K562 (cell line): ENCODE measurements around the gene HSPB1. TPM values are rescaled to one million over a fixed set of nuclear protein-coding genes. Genes with fewer than 3 reads are reported as not detected.
A peak's percentile ranks its signal among the peaks of the same experiment; 100 is the strongest.

Experiments used
- ARID3A ChIP-seq: IDR thresholded peaks from 2 replicates; pipeline ENCODE4 v1.6.1; 2012; ENCODE audit warnings: low read depth, low read length, improper control_type of control experiment, borderline replicate concordance
- EP300 ChIP-seq: IDR thresholded peaks from 2 replicates; pipeline ENCODE4 v1.6.1; 2012; ENCODE audit warnings: low read length, improper control_type of control experiment
- EP400 ChIP-seq: fragments of 450-650 bp; IDR thresholded peaks from 2 replicates; pipeline ENCODE4 v1.6.1; 2017; ENCODE audit warnings: antibody characterized with exemption, mild to moderate bottlenecking, moderate library complexity
- GABPB2 ChIP-seq: fragments of 250-450 bp; sonication (Bioruptor Pico); conservative IDR thresholded peaks from 2 replicates; pipeline ENCODE4 v1.5.1; 2021; ENCODE audit warnings: mild to moderate bottlenecking
- GATA2 ChIP-seq: sonication (generic); formaldehyde crosslinking; IDR thresholded peaks from 2 replicates; pipeline ENCODE4 v1.4.0; 2020; ENCODE audit warnings: mild to moderate bottlenecking, missing genetic modification reagents
- GTF2B ChIP-seq: IDR thresholded peaks from 2 replicates; pipeline ENCODE4 v1.6.1; 2011; ENCODE audit not compliant: insufficient read length; ENCODE audit errors: extremely low read depth
- JUN ChIP-seq, 2 experiments: sonication (generic) in 1 of 2; formaldehyde crosslinking in 1 of 2; IDR thresholded peaks; 2 replicates each; pipeline versions ENCODE4 v1.6.1 to v1.8.0; 2012 to 2022; ENCODE audit warnings: borderline replicate concordance in 2 of 2, mild to moderate bottlenecking in 2 of 2, improper control_type of control experiment in 1 of 2, low read depth in 1 of 2, low read length in 1 of 2, missing genetic modification reagents in 1 of 2
- KDM1A ChIP-seq, 2 experiments: fragments of 450-650 bp; IDR thresholded peaks; 2 replicates each; pipeline ENCODE4 v1.6.1; 2016; ENCODE audit warnings: mild to moderate bottlenecking in 2 of 2
- SRSF3 ChIP-seq: fragments of 200-400 bp; formaldehyde crosslinking; IDR thresholded peaks from 2 replicates; pipeline ENCODE4 v1.6.1; 2016; ENCODE audit warnings: mild to moderate bottlenecking, low read length, moderate library complexity; ENCODE audit not compliant: insufficient read depth
- ZNF212 ChIP-seq: fragments of 450-650 bp; formaldehyde crosslinking; IDR thresholded peaks from 2 replicates; pipeline ENCODE4 v1.4.0; 2020; ENCODE audit warnings: mild to moderate bottlenecking
- ZNF561 ChIP-seq: fragments of 450-650 bp; formaldehyde crosslinking; conservative IDR thresholded peaks from 2 replicates; pipeline ENCODE4 v1.4.0; 2020; ENCODE audit warnings: mild to moderate bottlenecking, moderate library complexity
- ZNF592 ChIP-seq: fragments of 450-650 bp; IDR thresholded peaks from 2 replicates; pipeline ENCODE4 v1.6.1; 2017; ENCODE audit warnings: antibody characterized with exemption, mild to moderate bottlenecking
- polyA plus RNA-seq, 8 experiments: library from polyadenylated mRNA; depleted of rRNA in 4 of 8; stranded (reverse) in 5 of 8; unstranded in 3 of 8; fragments of >200 nt; fragmentation: Nextera tagmentation in 2 of 8; fragmentation: Illumina TruSeq in 1 of 8; extraction: Ambion mirVana in 2 of 8; extraction: Trizol in 1 of 8; gene quantifications; 2 replicates each; pipeline versions ENCODE4 v1.2.1 to v1.2.3, GENCODE V29; 2011 to 2014; ENCODE audit warnings: inconsistent platforms in 1 of 8, missing spikeins in 1 of 8
- total RNA-seq, 7 experiments: library from RNA; depleted of rRNA in 6 of 7; stranded (reverse); fragments of >200 nt in 6 of 7; fragmentation: Illumina TruSeq in 2 of 7; extraction: Trizol in 2 of 7; gene quantifications; 2 replicates each; pipeline versions ENCODE4 v1.2.1 to v1.2.3, GENCODE V29; 2011 to 2021; ENCODE audit warnings: low replicate concordance in 1 of 7
- TF ChIP-seq, protein P1 (sequence below): fragments of 450-650 bp; IDR thresholded peaks from 2 replicates; pipeline ENCODE4 v1.6.1; 2016; ENCODE audit warnings: antibody characterized with exemption
- TF ChIP-seq, protein P2 (sequence below): fragments of 450-650 bp; IDR thresholded peaks from 2 replicates; pipeline ENCODE4 v1.7.1; 2018; ENCODE audit warnings: mild to moderate bottlenecking, low read depth; ENCODE audit not compliant: partially characterized antibody

HSPB1 gene
- total and polyA plus RNA-seq, 9 of the 15 experiments (the other 6 are each of a cell fraction or from before 2014, with no cell fraction given), result 27.1 to 522 (median 138) TPM

DNA sequence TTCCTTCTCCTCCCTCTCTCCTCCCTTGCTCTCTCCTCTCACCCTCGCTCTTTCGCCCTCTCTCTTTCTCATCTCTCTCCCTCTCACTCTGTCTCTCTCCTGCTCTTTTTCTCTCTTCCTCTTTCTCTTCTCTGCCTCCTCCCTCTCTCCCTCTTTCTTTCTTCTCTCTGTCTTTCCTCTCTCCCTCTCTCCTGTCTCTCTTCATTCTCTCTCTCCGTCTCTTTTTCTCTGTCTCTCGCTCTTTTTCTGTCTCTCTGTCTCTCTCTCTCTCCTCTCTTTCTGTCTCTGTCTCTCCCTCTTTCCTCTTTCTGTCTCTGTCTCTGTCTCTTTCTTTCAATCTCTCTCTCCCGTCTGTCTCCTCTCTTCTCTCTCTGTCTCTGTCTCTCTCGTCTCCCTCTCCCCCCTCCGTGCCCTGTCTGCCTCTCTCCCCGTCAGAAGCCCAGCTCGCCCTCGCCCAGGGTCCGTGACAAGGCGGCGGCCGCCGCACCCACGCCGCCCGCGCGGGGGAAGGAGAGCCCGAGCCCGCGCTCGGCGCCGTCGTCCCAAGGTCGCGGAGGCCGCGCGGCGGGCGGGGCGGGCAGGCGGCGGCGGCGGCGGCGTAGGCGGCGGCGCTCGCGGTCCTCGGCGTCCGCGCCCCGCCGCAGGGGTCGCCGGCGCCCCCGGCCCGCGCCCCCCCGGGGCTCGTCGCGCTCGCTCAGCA, 21.3 kb upstream of the HSPB1 start (continued):
- TF ChIP-seq GTF2B (no peak), GABPB2 (CRISPR knock-in tag) (no peak), ARID3A (no peak), SRSF3 (no peak), ZNF592 (no peak), EP300 (no peak), ZNF561 (no peak), ZNF212 (no peak), GATA2 (CRISPR knock-in tag) (no peak), EP400 (no peak), KDM1A (IDR thresholded peaks at IDR 0.05) (peak; percentile 5 to 28; a peak in 1 of 4 replicates), JUN (IDR thresholded peaks at IDR 0.05; ENCODE audit: borderline replicate concordance, low read depth, low read length) (no peak), JUN (CRISPR knock-in tag; IDR thresholded peaks at IDR 0.05; ENCODE audit: borderline replicate concordance) (no peak)
- TF ChIP-seq, protein P1, sequence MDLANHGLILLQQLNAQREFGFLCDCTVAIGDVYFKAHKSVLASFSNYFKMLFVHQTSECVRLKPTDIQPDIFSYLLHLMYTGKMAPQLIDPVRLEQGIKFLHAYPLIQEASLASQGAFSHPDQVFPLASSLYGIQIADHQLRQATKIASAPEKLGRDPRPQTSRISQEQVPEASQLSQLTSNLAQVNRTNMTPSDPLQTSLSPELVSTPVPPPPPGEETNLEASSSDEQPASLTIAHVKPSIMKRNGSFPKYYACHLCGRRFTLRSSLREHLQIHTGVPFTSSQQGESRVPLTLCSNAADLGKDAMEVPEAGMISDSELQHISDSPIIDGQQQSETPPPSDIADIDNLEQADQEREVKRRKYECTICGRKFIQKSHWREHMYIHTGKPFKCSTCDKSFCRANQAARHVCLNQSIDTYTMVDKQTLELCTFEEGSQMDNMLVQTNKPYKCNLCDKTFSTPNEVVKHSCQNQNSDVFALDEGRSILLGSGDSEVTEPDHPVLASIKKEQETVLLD, result peak; percentile 86
- TF ChIP-seq, protein P2, sequence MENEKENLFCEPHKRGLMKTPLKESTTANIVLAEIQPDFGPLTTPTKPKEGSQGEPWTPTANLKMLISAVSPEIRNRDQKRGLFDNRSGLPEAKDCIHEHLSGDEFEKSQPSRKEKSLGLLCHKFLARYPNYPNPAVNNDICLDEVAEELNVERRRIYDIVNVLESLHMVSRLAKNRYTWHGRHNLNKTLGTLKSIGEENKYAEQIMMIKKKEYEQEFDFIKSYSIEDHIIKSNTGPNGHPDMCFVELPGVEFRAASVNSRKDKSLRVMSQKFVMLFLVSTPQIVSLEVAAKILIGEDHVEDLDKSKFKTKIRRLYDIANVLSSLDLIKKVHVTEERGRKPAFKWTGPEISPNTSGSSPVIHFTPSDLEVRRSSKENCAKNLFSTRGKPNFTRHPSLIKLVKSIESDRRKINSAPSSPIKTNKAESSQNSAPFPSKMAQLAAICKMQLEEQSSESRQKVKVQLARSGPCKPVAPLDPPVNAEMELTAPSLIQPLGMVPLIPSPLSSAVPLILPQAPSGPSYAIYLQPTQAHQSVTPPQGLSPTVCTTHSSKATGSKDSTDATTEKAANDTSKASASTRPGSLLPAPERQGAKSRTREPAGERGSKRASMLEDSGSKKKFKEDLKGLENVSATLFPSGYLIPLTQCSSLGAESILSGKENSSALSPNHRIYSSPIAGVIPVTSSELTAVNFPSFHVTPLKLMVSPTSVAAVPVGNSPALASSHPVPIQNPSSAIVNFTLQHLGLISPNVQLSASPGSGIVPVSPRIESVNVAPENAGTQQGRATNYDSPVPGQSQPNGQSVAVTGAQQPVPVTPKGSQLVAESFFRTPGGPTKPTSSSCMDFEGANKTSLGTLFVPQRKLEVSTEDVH, result no peak
